GM23338 (cell line): ENCODE data around the gene PPP2R5B. TPM values are rescaled to one million over a fixed set of nuclear protein-coding genes. Genes with fewer than 3 reads are reported as not detected.

ENCODE experiments used
- ATAC-seq: fragments of 200-7000 bp; cut with Tn5 transposase; 3 replicates; pipeline ENCODE4 v1.9.1; 2020
- DNase-seq: peaks from one replicate; pipeline ENCODE4 v3.0.0-alpha.2; 2015; ENCODE audit warnings: low spot score
- H2AFZ ChIP-seq: fragments of 200-600 bp; sonication (generic); 2 replicates; pipeline ENCODE4 v1.8.0; 2016; ENCODE audit warnings: antibody characterized with exemption, mild to moderate bottlenecking, moderate library complexity
- H3F3A ChIP-seq: fragments of 200-600 bp; sonication (generic); replicated peaks from 2 replicates; pipeline ENCODE4 v1.8.0; 2017; ENCODE audit warnings: antibody characterized with exemption, mixed run types, low read depth
- H3K27ac ChIP-seq: fragments of 200-600 bp; sonication (generic); 2 replicates; pipeline ENCODE4 v1.6.1; 2016; ENCODE audit warnings: low read depth
- H3K27me3 ChIP-seq: fragments of 200-600 bp; sonication (generic); 2 replicates; pipeline ENCODE4 v1.8.0; 2016; ENCODE audit warnings: mild to moderate bottlenecking, mixed run types, moderate library complexity; ENCODE audit not compliant: insufficient read depth
- H3K36me3 ChIP-seq: fragments of 200-600 bp; sonication (generic); 2 replicates; pipeline ENCODE4 v1.8.0; 2016; ENCODE audit warnings: mild to moderate bottlenecking; ENCODE audit not compliant: insufficient read depth
- H3K4me1 ChIP-seq: fragments of 200-600 bp; sonication (generic); 2 replicates; pipeline ENCODE4 v1.8.0; 2016; ENCODE audit warnings: mild to moderate bottlenecking, moderate library complexity; ENCODE audit not compliant: insufficient read depth
- H3K4me2 ChIP-seq: fragments of 200-600 bp; sonication (generic); 2 replicates; pipeline ENCODE4 v1.7.1; 2017; ENCODE audit warnings: mixed run types
- H3K4me3 ChIP-seq: fragments of 200-600 bp; sonication (generic); 2 replicates; pipeline ENCODE4 v1.6.1; 2016; ENCODE audit warnings: mixed run types
- H3K79me2 ChIP-seq: fragments of 200-600 bp; sonication (generic); replicated peaks from 2 replicates; pipeline ENCODE4 v1.8.0; 2017; ENCODE audit warnings: mild to moderate bottlenecking; ENCODE audit not compliant: insufficient read depth
- H3K9me2 ChIP-seq: fragments of 200-600 bp; sonication (generic); 2 replicates; pipeline ENCODE4 v1.8.0; 2017; ENCODE audit not compliant: insufficient read depth
- H4K20me1 ChIP-seq: fragments of 200-600 bp; sonication (generic); replicated peaks from 2 replicates; pipeline ENCODE4 v1.8.0; 2017; ENCODE audit warnings: mild to moderate bottlenecking; ENCODE audit not compliant: insufficient read depth
- H3K27ac Mint-ChIP-seq: 2 replicates; pipeline ENCODE4 v1.8.0; 2020; ENCODE audit warnings: inconsistent platforms, mild to moderate bottlenecking, moderate library complexity, mixed read lengths
- H3K27me3 Mint-ChIP-seq: 3 replicates; pipeline ENCODE4 v1.8.0; 2022; ENCODE audit warnings: low read depth, mild to moderate bottlenecking, moderate library complexity, mixed read lengths, inconsistent platforms; ENCODE audit not compliant: insufficient read depth, poor library complexity
- H3K36me3 Mint-ChIP-seq: 3 replicates; pipeline ENCODE4 v1.8.0; 2021; ENCODE audit warnings: low read depth, mild to moderate bottlenecking, inconsistent platforms, moderate library complexity, mixed read lengths
- H3K4me1 Mint-ChIP-seq: 3 replicates; pipeline ENCODE4 v1.8.0; 2020; ENCODE audit warnings: mild to moderate bottlenecking, inconsistent platforms, mixed read lengths
- H3K4me3 Mint-ChIP-seq: 3 replicates; pipeline ENCODE4 v1.8.0; 2021; ENCODE audit warnings: moderate library complexity, mild to moderate bottlenecking, inconsistent platforms, mixed read lengths
- H3K9me3 Mint-ChIP-seq: 3 replicates; pipeline ENCODE4 v1.8.0; 2020; ENCODE audit warnings: moderate library complexity, mild to moderate bottlenecking, inconsistent platforms, mixed read lengths
- CREB1 ChIP-seq: fragments of 250-450 bp; sonication (Bioruptor Pico); IDR thresholded peaks from 2 replicates; pipeline ENCODE4 v1.5.0; 2020; ENCODE audit warnings: low read depth, mild to moderate bottlenecking, moderate library complexity
- EZH2 ChIP-seq: fragments of 200-600 bp; sonication (generic); IDR thresholded peaks from one replicate; pipeline ENCODE4 v1.8.0; 2017; ENCODE audit warnings: antibody characterized with exemption, mild to moderate bottlenecking, low read depth; ENCODE audit not compliant: unreplicated experiment
- EZH2phosphoT487 ChIP-seq: fragments of 200-600 bp; sonication (generic); IDR thresholded peaks from one replicate; pipeline ENCODE4 v1.8.1; 2018; ENCODE audit warnings: antibody characterized with exemption; ENCODE audit not compliant: unreplicated experiment
- JUNB ChIP-seq: IDR thresholded peaks from one replicate; pipeline ENCODE4 v1.6.1; 2016; ENCODE audit warnings: antibody characterized with exemption; ENCODE audit not compliant: unreplicated experiment
- NANOG ChIP-seq: IDR thresholded peaks from 2 replicates; pipeline ENCODE4 v1.6.1; 2016; ENCODE audit warnings: antibody characterized with exemption, borderline replicate concordance
- POLR2AphosphoS5 ChIP-seq: IDR thresholded peaks from 2 replicates; pipeline ENCODE4 v1.6.1; 2016; ENCODE audit warnings: antibody characterized with exemption, low read depth
- STAT1 ChIP-seq: IDR thresholded peaks from one replicate; pipeline ENCODE4 v1.6.1; 2016; ENCODE audit warnings: antibody characterized with exemption; ENCODE audit not compliant: unreplicated experiment
- ZNF114 ChIP-seq: fragments of 250-450 bp; sonication (Bioruptor Pico); IDR thresholded peaks from 2 replicates; pipeline ENCODE4 v1.5.0; 2020; ENCODE audit warnings: mild to moderate bottlenecking, moderate library complexity
- ZNF331 ChIP-seq: fragments of 250-450 bp; sonication (Bioruptor Pico); IDR thresholded peaks from 2 replicates; pipeline ENCODE4 v1.5.0; 2020; ENCODE audit warnings: low read depth, mild to moderate bottlenecking, moderate library complexity
- polyA plus RNA-seq: library from polyadenylated mRNA; unstranded; fragments of >200 nt; fragmentation: Nextera tagmentation; extraction: Ambion mirVana; gene quantifications from 2 replicates; pipeline ENCODE4 v1.2.1, GENCODE V29; 2016
- total RNA-seq: library from RNA; depleted of rRNA; stranded (reverse); fragments of >200 nt; shearing (Covaris generic); gene quantifications from 2 replicates; pipeline ENCODE4 v1.2.3, GENCODE V29; 2014
- TF ChIP-seq, protein P1 (sequence below): IDR thresholded peaks from one replicate; pipeline ENCODE4 v1.6.1; 2018; ENCODE audit warnings: antibody characterized with exemption; ENCODE audit not compliant: unreplicated experiment
- TF ChIP-seq, protein P2 (sequence below): fragments of 250-450 bp; sonication (Bioruptor Pico); IDR thresholded peaks from 2 replicates; pipeline ENCODE4 v1.5.0; 2020; ENCODE audit warnings: mild to moderate bottlenecking, moderate library complexity
- TF ChIP-seq, protein P3 (sequence below), 2 experiments: fragments of 200-600 bp in 1 of 2; sonication (generic) in 1 of 2; conservative IDR thresholded peaks; 2 replicates each; pipeline versions ENCODE4 v1.5.1 to v1.6.1; 2016 to 2017; ENCODE audit warnings: antibody characterized with exemption in 2 of 2, low read depth in 2 of 2, mild to moderate bottlenecking in 2 of 2, moderate library complexity in 1 of 2

PPP2R5B gene
- total and polyA plus RNA-seq, 2 experiments from 2014 or later: 2.8 to 5.8 TPM

DNA sequence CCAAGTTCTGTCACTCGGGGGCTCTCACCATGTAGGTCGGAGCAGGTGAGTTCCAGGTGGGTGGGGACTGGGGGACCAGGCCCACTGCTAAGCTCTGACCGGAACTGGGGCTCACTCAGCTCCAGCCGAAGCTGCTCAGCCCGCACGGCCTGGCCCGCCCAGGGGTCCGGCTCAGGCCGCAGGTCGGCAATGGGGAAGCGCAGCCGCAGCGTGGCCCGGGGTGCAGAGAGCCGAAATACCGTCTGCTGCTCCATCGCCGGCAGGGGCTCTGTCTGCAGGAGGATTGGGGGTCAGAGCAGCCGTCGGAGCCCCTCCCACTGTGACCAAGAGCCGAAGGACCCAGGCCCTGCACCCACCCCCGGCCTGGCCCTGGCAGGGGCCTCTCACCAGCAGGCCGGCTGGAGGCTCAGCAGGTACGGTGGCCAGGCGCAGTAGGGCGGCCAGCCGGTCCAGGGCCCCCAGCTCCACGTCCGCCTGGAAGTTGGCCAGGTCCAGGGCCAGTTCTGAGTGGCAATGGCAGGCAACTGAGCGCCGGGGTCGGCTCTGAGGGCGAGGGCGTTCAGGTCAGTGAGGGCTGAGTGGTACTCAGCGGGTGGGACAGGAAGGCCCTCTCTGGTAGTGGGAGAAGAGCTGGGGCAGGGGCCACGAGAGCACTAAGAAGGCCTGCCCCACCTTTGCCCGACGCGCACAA is 14.7 kb upstream of the PPP2R5B start (continued):
- TF ChIP-seq, protein P1, sequence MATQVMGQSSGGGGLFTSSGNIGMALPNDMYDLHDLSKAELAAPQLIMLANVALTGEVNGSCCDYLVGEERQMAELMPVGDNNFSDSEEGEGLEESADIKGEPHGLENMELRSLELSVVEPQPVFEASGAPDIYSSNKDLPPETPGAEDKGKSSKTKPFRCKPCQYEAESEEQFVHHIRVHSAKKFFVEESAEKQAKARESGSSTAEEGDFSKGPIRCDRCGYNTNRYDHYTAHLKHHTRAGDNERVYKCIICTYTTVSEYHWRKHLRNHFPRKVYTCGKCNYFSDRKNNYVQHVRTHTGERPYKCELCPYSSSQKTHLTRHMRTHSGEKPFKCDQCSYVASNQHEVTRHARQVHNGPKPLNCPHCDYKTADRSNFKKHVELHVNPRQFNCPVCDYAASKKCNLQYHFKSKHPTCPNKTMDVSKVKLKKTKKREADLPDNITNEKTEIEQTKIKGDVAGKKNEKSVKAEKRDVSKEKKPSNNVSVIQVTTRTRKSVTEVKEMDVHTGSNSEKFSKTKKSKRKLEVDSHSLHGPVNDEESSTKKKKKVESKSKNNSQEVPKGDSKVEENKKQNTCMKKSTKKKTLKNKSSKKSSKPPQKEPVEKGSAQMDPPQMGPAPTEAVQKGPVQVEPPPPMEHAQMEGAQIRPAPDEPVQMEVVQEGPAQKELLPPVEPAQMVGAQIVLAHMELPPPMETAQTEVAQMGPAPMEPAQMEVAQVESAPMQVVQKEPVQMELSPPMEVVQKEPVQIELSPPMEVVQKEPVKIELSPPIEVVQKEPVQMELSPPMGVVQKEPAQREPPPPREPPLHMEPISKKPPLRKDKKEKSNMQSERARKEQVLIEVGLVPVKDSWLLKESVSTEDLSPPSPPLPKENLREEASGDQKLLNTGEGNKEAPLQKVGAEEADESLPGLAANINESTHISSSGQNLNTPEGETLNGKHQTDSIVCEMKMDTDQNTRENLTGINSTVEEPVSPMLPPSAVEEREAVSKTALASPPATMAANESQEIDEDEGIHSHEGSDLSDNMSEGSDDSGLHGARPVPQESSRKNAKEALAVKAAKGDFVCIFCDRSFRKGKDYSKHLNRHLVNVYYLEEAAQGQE: no peak

DNA sequence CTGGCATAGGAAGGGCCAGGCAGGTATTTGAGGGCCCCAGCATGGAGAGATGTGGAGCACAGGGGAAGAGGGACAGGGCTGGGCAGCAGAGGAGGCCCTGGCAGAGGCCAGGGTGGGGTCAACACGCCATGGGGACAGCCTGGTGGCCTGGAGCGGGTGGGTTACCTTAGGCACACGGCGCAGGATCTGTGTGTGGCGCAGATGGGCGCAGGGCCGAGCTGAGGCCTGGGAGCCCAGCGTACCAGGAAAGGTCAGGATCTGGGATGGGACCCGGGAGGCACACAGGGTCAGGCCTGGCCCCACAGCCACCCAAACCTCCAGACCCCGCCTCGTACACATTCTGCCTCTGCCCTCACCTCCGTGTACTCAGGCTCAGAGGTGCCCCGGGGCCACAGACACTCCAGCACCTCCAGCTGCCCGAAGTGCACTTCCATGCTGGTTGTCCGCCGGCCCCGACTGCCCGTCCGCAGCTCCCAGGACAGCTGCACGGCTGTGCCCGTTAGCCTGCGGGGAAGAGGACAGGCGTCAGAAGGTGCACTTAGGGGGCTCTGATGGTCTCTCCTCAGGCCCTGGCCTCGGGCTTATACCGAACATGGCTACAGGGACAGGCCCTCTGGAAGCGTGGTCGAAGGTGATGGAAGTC is 13.9 kb upstream of the PPP2R5B start:
- no peak for ATAC-seq
- Mint-ChIP-seq H3K27ac (no peak overlapping the region), H3K4me1 (no peaks in the 10 kb centered on the region), H3K4me3 (no peak overlapping the region), H3K27me3 (peaks cover 4% of the 10 kb centered on the region), H3K9me3 (no peaks in the 10 kb centered on the region; the same call in 2 of the 3 replicates), H3K36me3 (peaks cover 10% of the 10 kb centered on the region)
- H3K9me2 ChIP-seq: no peaks in the 10 kb centered on the region
- H4K20me1 ChIP-seq: no peaks in the 10 kb centered on the region
- no peak overlapping the region for H3K4me2 ChIP-seq
- no peak overlapping the region for H3K27ac ChIP-seq
- H3K4me3 ChIP-seq: no peak overlapping the region
- DNase-seq: no peak
- H3K4me1 ChIP-seq: no peaks in the 10 kb centered on the region
- no peaks in the 10 kb centered on the region for H3K27me3 ChIP-seq
- H3K79me2 ChIP-seq: no peaks in the 10 kb centered on the region; the same call in 1 of the 2 replicates
- H3K36me3 ChIP-seq: no peaks in the 10 kb centered on the region
- H3F3A ChIP-seq: no peaks in the 10 kb centered on the region
- H2AFZ ChIP-seq: no peak overlapping the region
- TF ChIP-seq, protein P2, sequence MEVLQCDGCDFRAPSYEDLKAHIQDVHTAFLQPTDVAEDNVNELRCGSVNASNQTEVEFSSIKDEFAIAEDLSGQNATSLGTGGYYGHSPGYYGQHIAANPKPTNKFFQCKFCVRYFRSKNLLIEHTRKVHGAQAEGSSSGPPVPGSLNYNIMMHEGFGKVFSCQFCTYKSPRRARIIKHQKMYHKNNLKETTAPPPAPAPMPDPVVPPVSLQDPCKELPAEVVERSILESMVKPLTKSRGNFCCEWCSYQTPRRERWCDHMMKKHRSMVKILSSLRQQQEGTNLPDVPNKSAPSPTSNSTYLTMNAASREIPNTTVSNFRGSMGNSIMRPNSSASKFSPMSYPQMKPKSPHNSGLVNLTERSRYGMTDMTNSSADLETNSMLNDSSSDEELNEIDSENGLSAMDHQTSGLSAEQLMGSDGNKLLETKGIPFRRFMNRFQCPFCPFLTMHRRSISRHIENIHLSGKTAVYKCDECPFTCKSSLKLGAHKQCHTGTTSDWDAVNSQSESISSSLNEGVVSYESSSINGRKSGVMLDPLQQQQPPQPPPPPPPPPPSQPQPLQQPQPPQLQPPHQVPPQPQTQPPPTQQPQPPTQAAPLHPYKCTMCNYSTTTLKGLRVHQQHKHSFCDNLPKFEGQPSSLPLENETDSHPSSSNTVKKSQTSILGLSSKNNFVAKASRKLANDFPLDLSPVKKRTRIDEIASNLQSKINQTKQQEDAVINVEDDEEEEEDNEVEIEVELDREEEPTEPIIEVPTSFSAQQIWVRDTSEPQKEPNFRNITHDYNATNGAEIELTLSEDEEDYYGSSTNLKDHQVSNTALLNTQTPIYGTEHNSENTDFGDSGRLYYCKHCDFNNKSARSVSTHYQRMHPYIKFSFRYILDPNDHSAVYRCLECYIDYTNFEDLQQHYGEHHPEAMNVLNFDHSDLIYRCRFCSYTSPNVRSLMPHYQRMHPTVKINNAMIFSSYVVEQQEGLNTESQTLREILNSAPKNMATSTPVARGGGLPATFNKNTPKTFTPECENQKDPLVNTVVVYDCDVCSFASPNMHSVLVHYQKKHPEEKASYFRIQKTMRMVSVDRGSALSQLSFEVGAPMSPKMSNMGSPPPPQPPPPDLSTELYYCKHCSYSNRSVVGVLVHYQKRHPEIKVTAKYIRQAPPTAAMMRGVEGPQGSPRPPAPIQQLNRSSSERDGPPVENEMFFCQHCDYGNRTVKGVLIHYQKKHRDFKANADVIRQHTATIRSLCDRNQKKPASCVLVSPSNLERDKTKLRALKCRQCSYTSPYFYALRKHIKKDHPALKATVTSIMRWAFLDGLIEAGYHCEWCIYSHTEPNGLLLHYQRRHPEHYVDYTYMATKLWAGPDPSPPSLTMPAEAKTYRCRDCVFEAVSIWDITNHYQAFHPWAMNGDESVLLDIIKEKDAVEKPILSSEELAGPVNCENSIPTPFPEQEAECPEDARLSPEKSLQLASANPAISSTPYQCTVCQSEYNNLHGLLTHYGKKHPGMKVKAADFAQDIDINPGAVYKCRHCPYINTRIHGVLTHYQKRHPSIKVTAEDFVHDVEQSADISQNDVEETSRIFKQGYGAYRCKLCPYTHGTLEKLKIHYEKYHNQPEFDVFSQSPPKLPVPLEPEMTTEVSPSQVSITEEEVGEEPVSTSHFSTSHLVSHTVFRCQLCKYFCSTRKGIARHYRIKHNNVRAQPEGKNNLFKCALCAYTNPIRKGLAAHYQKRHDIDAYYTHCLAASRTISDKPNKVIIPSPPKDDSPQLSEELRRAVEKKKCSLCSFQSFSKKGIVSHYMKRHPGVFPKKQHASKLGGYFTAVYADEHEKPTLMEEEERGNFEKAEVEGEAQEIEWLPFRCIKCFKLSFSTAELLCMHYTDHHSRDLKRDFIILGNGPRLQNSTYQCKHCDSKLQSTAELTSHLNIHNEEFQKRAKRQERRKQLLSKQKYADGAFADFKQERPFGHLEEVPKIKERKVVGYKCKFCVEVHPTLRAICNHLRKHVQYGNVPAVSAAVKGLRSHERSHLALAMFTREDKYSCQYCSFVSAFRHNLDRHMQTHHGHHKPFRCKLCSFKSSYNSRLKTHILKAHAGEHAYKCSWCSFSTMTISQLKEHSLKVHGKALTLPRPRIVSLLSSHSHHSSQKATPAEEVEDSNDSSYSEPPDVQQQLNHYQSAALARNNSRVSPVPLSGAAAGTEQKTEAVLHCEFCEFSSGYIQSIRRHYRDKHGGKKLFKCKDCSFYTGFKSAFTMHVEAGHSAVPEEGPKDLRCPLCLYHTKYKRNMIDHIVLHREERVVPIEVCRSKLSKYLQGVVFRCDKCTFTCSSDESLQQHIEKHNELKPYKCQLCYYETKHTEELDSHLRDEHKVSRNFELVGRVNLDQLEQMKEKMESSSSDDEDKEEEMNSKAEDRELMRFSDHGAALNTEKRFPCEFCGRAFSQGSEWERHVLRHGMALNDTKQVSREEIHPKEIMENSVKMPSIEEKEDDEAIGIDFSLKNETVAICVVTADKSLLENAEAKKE (CRISPR knock-in tag): no peak
- TF ChIP-seq EZH2 (no peak), POLR2AphosphoS5 (no peak), JUNB (no peak), ZNF331 (CRISPR knock-in tag) (no peak), CREB1 (CRISPR knock-in tag) (no peak), NANOG (no peak), STAT1 (no peak), EZH2phosphoT487 (no peak), ZNF114 (CRISPR knock-in tag) (no peak)
- TF ChIP-seq, protein P3, sequence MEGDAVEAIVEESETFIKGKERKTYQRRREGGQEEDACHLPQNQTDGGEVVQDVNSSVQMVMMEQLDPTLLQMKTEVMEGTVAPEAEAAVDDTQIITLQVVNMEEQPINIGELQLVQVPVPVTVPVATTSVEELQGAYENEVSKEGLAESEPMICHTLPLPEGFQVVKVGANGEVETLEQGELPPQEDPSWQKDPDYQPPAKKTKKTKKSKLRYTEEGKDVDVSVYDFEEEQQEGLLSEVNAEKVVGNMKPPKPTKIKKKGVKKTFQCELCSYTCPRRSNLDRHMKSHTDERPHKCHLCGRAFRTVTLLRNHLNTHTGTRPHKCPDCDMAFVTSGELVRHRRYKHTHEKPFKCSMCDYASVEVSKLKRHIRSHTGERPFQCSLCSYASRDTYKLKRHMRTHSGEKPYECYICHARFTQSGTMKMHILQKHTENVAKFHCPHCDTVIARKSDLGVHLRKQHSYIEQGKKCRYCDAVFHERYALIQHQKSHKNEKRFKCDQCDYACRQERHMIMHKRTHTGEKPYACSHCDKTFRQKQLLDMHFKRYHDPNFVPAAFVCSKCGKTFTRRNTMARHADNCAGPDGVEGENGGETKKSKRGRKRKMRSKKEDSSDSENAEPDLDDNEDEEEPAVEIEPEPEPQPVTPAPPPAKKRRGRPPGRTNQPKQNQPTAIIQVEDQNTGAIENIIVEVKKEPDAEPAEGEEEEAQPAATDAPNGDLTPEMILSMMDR (conservative IDR thresholded peaks at IDR 0.05; ENCODE audit: low read depth in 2 of 2): no peak
